H1 (cell line): ENCODE results near the gene GRIK1. TPM values are rescaled to one million over a fixed set of nuclear protein-coding genes. Genes with fewer than 3 reads are reported as not detected.

Source experiments
- CTCF ChIA-PET: fragments of 300-600 bp; sonication (Branson Sonifier 250); formaldehyde crosslinking; loops from one replicate; lab custom pipeline; 2021; ENCODE audit not compliant: partially characterized antibody; lab: Charles Lee
- POLR2A ChIA-PET: fragments of 300-600 bp; sonication (Branson Sonifier 250); formaldehyde crosslinking; loops from one replicate; lab custom pipeline; 2021; ENCODE audit warnings: inconsistent platforms; ENCODE audit not compliant: partially characterized antibody; lab: Charles Lee
- DNase-seq, 2 experiments: peaks; one replicate each; pipeline versions ENCODE4 v3.0.0 to v3.0.0-alpha.2; 2010 to 2022; ENCODE audit warnings: low spot score in 2 of 2, low read depth in 1 of 2, mixed read lengths in 1 of 2
- FAIRE-seq: peaks from 2 replicates; lab custom pipeline; 2011; peaks lifted over from hg19 to GRCh38; lab: Jason Lieb, UNC
- H2AFZ ChIP-seq: 2 replicates; pipeline ENCODE4 v1.8.1; 2012; ENCODE audit warnings: low read length, inconsistent platforms
- H2AK5ac ChIP-seq: 2 replicates; pipeline ENCODE4 v1.6.1; 2013; ENCODE audit warnings: low read depth, low read length
- H2BK120ac ChIP-seq: replicated peaks from 2 replicates; pipeline ENCODE3; 2013; ENCODE audit warnings: low read depth, low read length, inconsistent platforms
- H2BK12ac ChIP-seq: 2 replicates; pipeline ENCODE4 v1.6.1; 2013; ENCODE audit warnings: low read depth, low read length
- H2BK15ac ChIP-seq: 2 replicates; pipeline ENCODE4 v1.6.1; 2013; ENCODE audit warnings: low read length
- H2BK20ac ChIP-seq: 2 replicates; pipeline ENCODE4 v1.6.1; 2013; ENCODE audit warnings: low read length
- H2BK5ac ChIP-seq: 2 replicates; pipeline ENCODE4 v1.6.1; 2013; ENCODE audit warnings: low read depth, low read length
- H3K14ac ChIP-seq: 2 replicates; pipeline ENCODE4 v1.6.1; 2013; ENCODE audit warnings: inconsistent platforms; ENCODE audit not compliant: insufficient read length
- H3K18ac ChIP-seq: 2 replicates; pipeline ENCODE4 v1.6.1; 2013; ENCODE audit warnings: low read length; ENCODE audit errors: extremely low read depth
- H3K23ac ChIP-seq: 2 replicates; pipeline ENCODE4 v1.6.1; 2013; ENCODE audit warnings: inconsistent platforms; ENCODE audit not compliant: insufficient read length
- H3K23me2 ChIP-seq: 2 replicates; pipeline ENCODE4 v1.6.1; 2013; ENCODE audit warnings: low read depth, low read length
- H3K27ac ChIP-seq: 2 replicates; pipeline ENCODE4 v1.6.1; 2011; ENCODE audit warnings: low read depth, low read length, inconsistent platforms
- H3K27me3 ChIP-seq, 4 experiments: replicated peaks in 1 of 4; 1 replicate in 1 of 4; 2 replicates in 3 of 4; pipeline versions ENCODE4 v1.6.1 to v1.8.1; 2011 to 2013; ENCODE audit warnings: low read length in 3 of 4, mild to moderate bottlenecking in 3 of 4, inconsistent platforms in 2 of 4, mixed read lengths in 2 of 4, moderate library complexity in 1 of 4; ENCODE audit not compliant: control insufficient read depth in 3 of 4, insufficient read depth in 3 of 4; ENCODE audit errors: extremely low read depth in 1 of 4
- H3K36me3 ChIP-seq, 4 experiments: 2 replicates each; pipeline versions ENCODE4 v1.6.1 to v1.8.1; 2011 to 2013; ENCODE audit warnings: mild to moderate bottlenecking in 4 of 4, low read length in 3 of 4, moderate library complexity in 2 of 4, control low read depth in 1 of 4, inconsistent platforms in 1 of 4; ENCODE audit not compliant: insufficient read depth in 4 of 4, control insufficient read depth in 2 of 4
- H3K4ac ChIP-seq: replicated peaks from 2 replicates; pipeline ENCODE3; 2013; ENCODE audit warnings: low read length, low read depth, mixed read lengths, inconsistent platforms; ENCODE audit not compliant: insufficient read length
- H3K4me1 ChIP-seq, 4 experiments: replicated peaks in 1 of 4; 1 replicate in 1 of 4; 2 replicates in 3 of 4; pipeline versions ENCODE4 v1.6.1 to v1.8.1; 2011 to 2013; ENCODE audit warnings: low read length in 3 of 4, inconsistent platforms in 2 of 4, mixed read lengths in 1 of 4; ENCODE audit not compliant: insufficient read depth in 4 of 4, control insufficient read depth in 3 of 4
- H3K4me2 ChIP-seq, 2 experiments: 2 replicates each; pipeline versions ENCODE4 v1.6.1 to v1.8.1; 2011 to 2013; ENCODE audit warnings: low read depth in 2 of 2, low read length in 2 of 2, control low read depth in 1 of 2, inconsistent platforms in 1 of 2, mild to moderate bottlenecking in 1 of 2; ENCODE audit not compliant: insufficient read depth in 1 of 2
- H3K4me3 ChIP-seq, 4 experiments: fragments of 200-600, 300-600 bp in 1 of 4; sonication (generic), shearing (Covaris generic), sonication (Bioruptor Twin) in 1 of 4; 2 replicates each; pipeline versions ENCODE4 v1.5.1 to v1.8.1; 2011 to 2016; ENCODE audit warnings: low read length in 4 of 4, low read depth in 3 of 4, control low read depth in 2 of 4, inconsistent platforms in 2 of 4, mild to moderate bottlenecking in 2 of 4, mixed read lengths in 1 of 4, moderate library complexity in 1 of 4; ENCODE audit not compliant: insufficient read depth in 2 of 4; ENCODE audit errors: extremely low read depth in 1 of 4
- H3K56ac ChIP-seq: replicated peaks from 2 replicates; pipeline ENCODE3; 2013; ENCODE audit warnings: low read depth, mild to moderate bottlenecking, mixed read lengths, low read length, inconsistent platforms; ENCODE audit not compliant: insufficient read length
- H3K79me1 ChIP-seq: 2 replicates; pipeline ENCODE4 v1.6.1; 2013; ENCODE audit warnings: low read depth, low read length, control low read depth
- H3K79me2 ChIP-seq, 2 experiments: 2 replicates each; pipeline versions ENCODE4 v1.6.1 to v1.8.1; 2012 to 2013; ENCODE audit warnings: low read length in 2 of 2, mild to moderate bottlenecking in 2 of 2, inconsistent platforms in 1 of 2; ENCODE audit not compliant: insufficient read depth in 2 of 2, control insufficient read depth in 1 of 2
- H3K9ac ChIP-seq, 4 experiments: replicated peaks in 1 of 4; 1 replicate in 1 of 4; 2 replicates in 3 of 4; pipeline versions ENCODE4 v1.6.1 to v1.8.1; 2011 to 2013; ENCODE audit warnings: low read depth in 3 of 4, low read length in 3 of 4, control low read depth in 2 of 4, mild to moderate bottlenecking in 2 of 4, moderate library complexity in 2 of 4, inconsistent platforms in 1 of 4; ENCODE audit errors: extremely low read depth in 1 of 4
- H3K9me3 ChIP-seq, 2 experiments: 2 replicates each; pipeline versions ENCODE4 v1.6.1 to v1.8.1; 2012 to 2013; ENCODE audit warnings: mild to moderate bottlenecking in 2 of 2, moderate library complexity in 2 of 2, control low read depth in 1 of 2, inconsistent platforms in 1 of 2, low read depth in 1 of 2, low read length in 1 of 2, mixed read lengths in 1 of 2; ENCODE audit not compliant: insufficient read depth in 2 of 2
- H4K20me1 ChIP-seq, 2 experiments: replicated peaks in 1 of 2; 2 replicates each; pipeline versions ENCODE3 to v1.8.1; 2011 to 2013; ENCODE audit warnings: inconsistent platforms in 2 of 2, low read length in 2 of 2, mild to moderate bottlenecking in 1 of 2; ENCODE audit not compliant: insufficient read depth in 2 of 2, control insufficient read depth in 1 of 2
- H4K5ac ChIP-seq: 2 replicates; pipeline ENCODE4 v1.6.1; 2013; ENCODE audit warnings: low read length, low read depth, mixed read lengths, inconsistent platforms; ENCODE audit not compliant: insufficient read length
- H4K8ac ChIP-seq: 2 replicates; pipeline ENCODE4 v1.8.0; 2013; ENCODE audit warnings: mild to moderate bottlenecking, moderate library complexity, low read length, inconsistent platforms; ENCODE audit not compliant: insufficient read depth; ENCODE audit errors: extremely low read depth
- H4K91ac ChIP-seq: replicated peaks from 2 replicates; pipeline ENCODE3; 2013; ENCODE audit warnings: low read length, mixed read lengths, inconsistent platforms; ENCODE audit not compliant: insufficient read length
- BRCA1 ChIP-seq: IDR thresholded peaks from 2 replicates; pipeline ENCODE4 v1.6.1; 2012; ENCODE audit warnings: low read depth, low read length, improper control_type of control experiment
- CREB1 ChIP-seq: IDR thresholded peaks from 2 replicates; pipeline ENCODE4 v1.6.1; 2012; ENCODE audit warnings: inconsistent platforms
- CTBP2 ChIP-seq: IDR thresholded peaks from 2 replicates; pipeline ENCODE4 v1.7.0; 2011; ENCODE audit warnings: borderline replicate concordance, mild to moderate bottlenecking, moderate library complexity, mixed read lengths, low read length; ENCODE audit not compliant: insufficient read depth, insufficient read length
- NANOG ChIP-seq: IDR thresholded peaks from 2 replicates; pipeline ENCODE4 v1.6.1; 2011; ENCODE audit warnings: low read length, low read depth, mild to moderate bottlenecking, inconsistent platforms; ENCODE audit not compliant: insufficient read depth, poor library complexity, severe bottlenecking
- SP2 ChIP-seq: IDR thresholded peaks from 2 replicates; pipeline ENCODE4 v1.6.1; 2012; ENCODE audit warnings: mild to moderate bottlenecking, low read length, inconsistent platforms
- SRF ChIP-seq: IDR thresholded peaks from 2 replicates; pipeline ENCODE4 v1.6.1; 2011; ENCODE audit warnings: mild to moderate bottlenecking, low read depth, low read length, moderate library complexity
- TAF7 ChIP-seq: optimal IDR thresholded peaks from 2 replicates; pipeline ENCODE3; 2011; ENCODE audit warnings: low read depth, mild to moderate bottlenecking, inconsistent platforms, low read length, moderate library complexity, borderline replicate concordance
- WGBS, 2 experiments: shearing (Covaris generic) in 1 of 2; methylation state at CpG; one replicate each; pipeline versions ENCODE4 v1.1.6 to v1.1.7; 2013 to 2015; ENCODE audit warnings: low lambda C conversion rate in 2 of 2, mixed read lengths in 2 of 2, inconsistent platforms in 1 of 2, low coverage in 1 of 2, missing lambda C conversion rate in 1 of 2; ENCODE audit not compliant: insufficient replicate concordance in 2 of 2, insufficient coverage in 1 of 2, insufficient read length in 1 of 2; ENCODE audit errors: extremely low coverage in 1 of 2, missing lambda C conversion rate in 1 of 2; 5-methylcytosine and 5-hydroxymethylcytosine counted together
- polyA plus RNA-seq, 7 experiments: library from polyadenylated mRNA; depleted of rRNA in 3 of 7; stranded (reverse) in 5 of 7; unstranded in 2 of 7; fragments of >200 nt in 5 of 7; fragments of 200-250 nt in 2 of 7; gene quantifications; 1 replicate in 5 of 7; 2 replicates in 1 of 7; 4 replicates in 1 of 7; pipeline versions ENCODE4 v1.2.1 to v1.2.3, GENCODE V29; 2011 to 2013; ENCODE audit warnings: missing spikeins in 2 of 7, mixed read lengths in 2 of 7
- total RNA-seq: library from RNA; stranded (reverse); fragmentation: NEBNext Ultra II Directional; extraction: Animal tissue kit (Norgen Biotek cat#: 25700); gene quantifications from 2 replicates; pipeline ENCODE4 v1.2.1, GENCODE V29; 2021
- TF ChIP-seq, protein P1 (sequence below): IDR thresholded peaks from 2 replicates; pipeline ENCODE4 v1.6.1; 2012; ENCODE audit warnings: inconsistent platforms

GRIK1 gene
- total and polyA plus RNA-seq, 2 of the 8 experiments (the other 6 are each of a cell fraction or from before 2014, with no cell fraction given), result 0.11 to 0.32 TPM

GRCh38 chr21:29812947-29813346, 126.8 kb downstream of the GRIK1 start:
- Histone ChIP-seq H2AK5ac (no peak overlapping the region), H3K4me2 (no peak overlapping the region), H3K23me2 (no peaks in the 10 kb centered on the region), H4K8ac (no peak overlapping the region), H3K36me3 (no peaks in the 10 kb centered on the region), H3K9me3 (no peaks in the 10 kb centered on the region), H3K4ac (no peak overlapping the region), H3K14ac (no peak overlapping the region), H2BK15ac (no peak overlapping the region), H2BK12ac (no peak overlapping the region), H3K9ac (no peak overlapping the region), H2BK120ac (no peak overlapping the region), H4K20me1 (no peaks in the 10 kb centered on the region), H3K27me3 (no peaks in the 10 kb centered on the region), H2AFZ (no peak overlapping the region), H2BK20ac (no peak overlapping the region), H4K5ac (no peak overlapping the region), H3K23ac (no peak overlapping the region), H3K79me1 (no peaks in the 10 kb centered on the region), H3K4me3 (no peak overlapping the region), H3K18ac (no peak overlapping the region), H3K27ac (no peak overlapping the region), H3K56ac (no peak overlapping the region), H3K4me1 (peaks cover 0 to 6% (median 0%) of the 10 kb centered on the region in 4 experiments; a peak in 1 of 7 replicates), H4K91ac (no peak overlapping the region), H2BK5ac (no peak overlapping the region), H3K79me2 (no peaks in the 10 kb centered on the region)
- no peak for FAIRE-seq
- CTCF ChIA-PET, result no interaction called here
- POLR2A ChIA-PET, result no interaction called here
- WGBS, 2 experiments, result 89% methylated on average over 3 of the region's 3 CpGs; no CpG with 5 or more reads in 1 of the 2 experiments
- DNase-seq, result no peak
- TF ChIP-seq TAF7, result no peak
- TF ChIP-seq SP2, result no peak
- no peak for TF ChIP-seq CTBP2
- no peak for TF ChIP-seq CREB1
- TF ChIP-seq NANOG, result no peak
- TF ChIP-seq BRCA1, result no peak
- TF ChIP-seq SRF, result no peak
- TF ChIP-seq, protein P1, sequence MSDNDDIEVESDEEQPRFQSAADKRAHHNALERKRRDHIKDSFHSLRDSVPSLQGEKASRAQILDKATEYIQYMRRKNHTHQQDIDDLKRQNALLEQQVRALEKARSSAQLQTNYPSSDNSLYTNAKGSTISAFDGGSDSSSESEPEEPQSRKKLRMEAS, result no peak
